Measurements from ENCODE around the gene AVEN.

- TF ChIP-seq POLR2A (IDR thresholded peaks at IDR 0.05): no peak
- TF ChIP-seq, protein P1, sequence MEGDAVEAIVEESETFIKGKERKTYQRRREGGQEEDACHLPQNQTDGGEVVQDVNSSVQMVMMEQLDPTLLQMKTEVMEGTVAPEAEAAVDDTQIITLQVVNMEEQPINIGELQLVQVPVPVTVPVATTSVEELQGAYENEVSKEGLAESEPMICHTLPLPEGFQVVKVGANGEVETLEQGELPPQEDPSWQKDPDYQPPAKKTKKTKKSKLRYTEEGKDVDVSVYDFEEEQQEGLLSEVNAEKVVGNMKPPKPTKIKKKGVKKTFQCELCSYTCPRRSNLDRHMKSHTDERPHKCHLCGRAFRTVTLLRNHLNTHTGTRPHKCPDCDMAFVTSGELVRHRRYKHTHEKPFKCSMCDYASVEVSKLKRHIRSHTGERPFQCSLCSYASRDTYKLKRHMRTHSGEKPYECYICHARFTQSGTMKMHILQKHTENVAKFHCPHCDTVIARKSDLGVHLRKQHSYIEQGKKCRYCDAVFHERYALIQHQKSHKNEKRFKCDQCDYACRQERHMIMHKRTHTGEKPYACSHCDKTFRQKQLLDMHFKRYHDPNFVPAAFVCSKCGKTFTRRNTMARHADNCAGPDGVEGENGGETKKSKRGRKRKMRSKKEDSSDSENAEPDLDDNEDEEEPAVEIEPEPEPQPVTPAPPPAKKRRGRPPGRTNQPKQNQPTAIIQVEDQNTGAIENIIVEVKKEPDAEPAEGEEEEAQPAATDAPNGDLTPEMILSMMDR (IDR thresholded peaks at IDR 0.05): no peak
Observed at GRCh38 chr15:33830351-33830750, 208.7 kb downstream of the AVEN start.

Data from uterus (tissue), 2 donors.